ENCODE measurements around the gene CNGA3. TPM values are rescaled to one million over a fixed set of nuclear protein-coding genes. Genes with fewer than 3 reads are reported as not detected.

Gene CNGA3
- total and polyA plus RNA-seq, 2 of the 4 experiments (the other 2 are of a cell fraction), result under 0.01 TPM; not detected in 1

- POLR2A ChIA-PET (ENCODE audit: unreplicated experiment), result no interaction called here
- dilution Hi-C loops (cut with HindIII; ENCODE audit: low sequenced_read_pairs, unreplicated experiment) (no loop called here), intact Hi-C loops (cut with micrococcal nuclease) (loop anchor here (1.0 to 10.0 kb wide), 2 partner anchors 98 to 642 kb away; no protein-coding TSS in a partner anchor), in situ Hi-C loops (cut with MboI; ENCODE audit: low sequenced_read_pairs) (loop anchor here (5.0 to 10.0 kb wide), 3 partner anchors 88 to 678 kb away; no protein-coding TSS in a partner anchor)
- Histone ChIP-seq H3K9me3 (ENCODE audit: control insufficient read depth, insufficient read depth, low read length) (no peaks in the 10 kb centered on the region), H3K27ac (ENCODE audit: insufficient read depth, low read length) (no peak overlapping the region), H3K27me3 (ENCODE audit: control insufficient read depth, insufficient read depth, low read length) (peaks cover 28% of the 10 kb centered on the region), H4K91ac (ENCODE audit: insufficient read depth, low read depth, low read length) (no peak overlapping the region), H3K14ac (replicated peaks; ENCODE audit: low read depth, low read length) (no peak overlapping the region), H4K20me1 (ENCODE audit: insufficient read depth, low read length) (no peaks in the 10 kb centered on the region), H3K4me1 (ENCODE audit: control insufficient read depth, insufficient read depth, low read length) (no peaks in the 10 kb centered on the region), H3K56ac (ENCODE audit: extremely low read depth, insufficient read depth, low read length) (no peak overlapping the region), H3K18ac (ENCODE audit: low read depth, low read length) (no peak overlapping the region), H4K5ac (ENCODE audit: low read depth, low read length) (no peak overlapping the region), H3K23ac (ENCODE audit: low read depth, low read length) (no peak overlapping the region), H3K4me2 (ENCODE audit: low read depth, low read length) (no peak overlapping the region), H3K36me3 (ENCODE audit: control insufficient read depth, insufficient read depth, low read length) (no peaks in the 10 kb centered on the region), H4K8ac (ENCODE audit: low read depth in 2 of 2, low read length in 2 of 2) (no peak overlapping the region), H2BK20ac (ENCODE audit: low read depth, low read length) (no peak overlapping the region), H3K4me3 (ENCODE audit: insufficient read depth, low read depth, low read length) (no peak overlapping the region), H3K4ac (ENCODE audit: low read depth, low read length) (no peak overlapping the region), H3K9me1 (ENCODE audit: insufficient read depth, low read length) (no peaks in the 10 kb centered on the region), H2BK15ac (ENCODE audit: low read depth, low read length) (no peak overlapping the region), H2BK120ac (ENCODE audit: low read depth, low read length) (no peak overlapping the region), H2BK5ac (ENCODE audit: low read depth, low read length, poor library complexity, severe bottlenecking) (no peak overlapping the region), H3K9ac (ENCODE audit: low read depth, low read length) (no peak overlapping the region), H3K79me1 (ENCODE audit: low read depth in 1 of 2, low read length in 2 of 2) (no peaks in the 10 kb centered on the region), H2AK5ac (ENCODE audit: low read depth, low read length) (no peak overlapping the region), H2AFZ (replicated peaks; ENCODE audit: low read length, poor library complexity) (no peak overlapping the region), H2AK9ac (replicated peaks; ENCODE audit: low read depth, low read length, poor library complexity) (no peak overlapping the region)
- DNase-seq, result no peak
- no peak for TF ChIP-seq NFE2L2 (IDR thresholded peaks at IDR 0.05; ENCODE audit: low read depth, low read length)
- TF ChIP-seq ELK1 (IDR thresholded peaks at IDR 0.05; ENCODE audit: borderline replicate concordance, low read depth, low read length), result no peak
- no peak for TF ChIP-seq FOS (IDR thresholded peaks at IDR 0.05; ENCODE audit: low read depth, low read length)
- no peak for TF ChIP-seq MAZ (IDR thresholded peaks at IDR 0.05; ENCODE audit: borderline replicate concordance, low read depth, low read length)
- TF ChIP-seq SMC3 (IDR thresholded peaks at IDR 0.05; ENCODE audit: low read depth, low read length), result no peak
- no peak for TF ChIP-seq CHD1 (IDR thresholded peaks at IDR 0.05; ENCODE audit: low read depth, low read length)
- TF ChIP-seq CTCF (conservative IDR thresholded peaks at IDR 0.05; ENCODE audit: low read depth, low read length), result no peak
- TF ChIP-seq RFX5 (IDR thresholded peaks at IDR 0.05; ENCODE audit: low read depth, low read length), result no peak
- no peak for TF ChIP-seq USF2 (IDR thresholded peaks at IDR 0.05; ENCODE audit: low read depth, low read length)
- TF ChIP-seq POLR2A (IDR thresholded peaks at IDR 0.05; ENCODE audit: low read depth, low read length), result no peak
- TF ChIP-seq CEBPB (IDR thresholded peaks at IDR 0.05; ENCODE audit: low read depth, low read length), result no peak
- TF ChIP-seq RAD21 (IDR thresholded peaks at IDR 0.05; ENCODE audit: low read length), result no peak
- no peak for TF ChIP-seq MAFK (IDR thresholded peaks at IDR 0.05; ENCODE audit: low read depth, low read length)
- no peak for ATAC-seq (ENCODE audit: low read depth)
- no TSS peak for BruUV-seq (replicated peaks)
- CTCF ChIA-PET, result interaction anchor here (0.7 kb wide), 1 partner anchor 681 kb away, joined by 3 read pairs; no protein-coding TSS in a partner anchor
- no CpG with 5 or more reads among the region's 7 CpGs for WGBS, 2 experiments (ENCODE audit: extremely low coverage in 2 of 2, insufficient read length in 1 of 2)
Measured at GRCh38 chr2:98382739-98383138, 36.5 kb downstream of the CNGA3 start.

Measured in IMR-90 (cell line).